ENCODE data around the gene TCP1. TPM values are rescaled to one million over a fixed set of nuclear protein-coding genes. Genes with fewer than 3 reads are reported as not detected.
A peak's percentile ranks its signal among the peaks of the same experiment; 100 is the strongest.
"Not testable (repeated sequence)": the region's sequence is repeated elsewhere in the genome, so short reads cannot be mapped to it uniquely, and the experiment has no call there.

TCP1 gene
- polyA plus RNA-seq (ENCODE audit: insufficient read length in 4 of 4): 100 to 1,000 TPM; 241 to 293 (median 273) TPM

- DNase-seq (ENCODE audit: low read depth in 4 of 4, low spot score in 3 of 4): peak; percentile 99 to 100 (median 99)
These were observed at the start of gene TCP1 for GRCh38 chr6:159789377-159790148. TCP1 (minus strand) TSS chr6:159789602; CDS start chr6:159789468, 134 bp downstream.

DNA sequence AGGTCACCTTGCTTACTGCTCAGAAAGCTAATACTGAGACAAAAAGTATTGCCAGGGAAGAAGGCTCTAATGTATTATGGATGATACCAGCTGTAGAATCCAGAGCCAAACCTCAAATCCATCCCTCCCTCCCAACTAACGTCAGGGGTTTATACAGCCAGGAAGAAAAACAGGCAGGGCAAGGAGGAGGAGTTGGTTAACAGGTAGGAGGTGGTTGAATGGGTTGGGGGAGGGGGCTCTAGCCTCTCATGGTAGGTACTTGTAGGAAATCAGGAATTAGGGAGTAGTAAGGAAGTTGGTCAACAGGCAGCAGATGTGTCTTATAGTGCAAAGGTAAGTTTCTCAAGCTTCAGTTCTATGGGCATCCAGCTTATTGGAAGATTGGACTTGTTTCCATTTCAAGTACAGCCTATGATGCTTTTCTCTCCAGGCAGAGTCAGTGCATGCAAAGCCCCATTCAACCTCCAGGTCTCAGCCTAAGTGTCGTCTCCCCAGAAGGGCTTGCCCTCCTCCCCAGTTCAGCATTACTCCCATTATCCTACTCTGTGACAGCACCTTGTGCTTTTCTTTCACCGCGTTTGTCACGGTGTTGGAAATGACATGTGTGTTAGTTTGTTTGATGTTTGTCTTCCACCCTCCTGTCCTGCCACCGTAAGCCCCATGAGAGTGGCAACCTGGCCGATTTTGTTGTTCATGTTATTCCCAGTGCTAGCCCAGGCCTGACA lies 48.8 kb upstream of the TCP1 start:
- no peak for DNase-seq (ENCODE audit: low read depth in 4 of 4, low spot score in 3 of 4)

DNA sequence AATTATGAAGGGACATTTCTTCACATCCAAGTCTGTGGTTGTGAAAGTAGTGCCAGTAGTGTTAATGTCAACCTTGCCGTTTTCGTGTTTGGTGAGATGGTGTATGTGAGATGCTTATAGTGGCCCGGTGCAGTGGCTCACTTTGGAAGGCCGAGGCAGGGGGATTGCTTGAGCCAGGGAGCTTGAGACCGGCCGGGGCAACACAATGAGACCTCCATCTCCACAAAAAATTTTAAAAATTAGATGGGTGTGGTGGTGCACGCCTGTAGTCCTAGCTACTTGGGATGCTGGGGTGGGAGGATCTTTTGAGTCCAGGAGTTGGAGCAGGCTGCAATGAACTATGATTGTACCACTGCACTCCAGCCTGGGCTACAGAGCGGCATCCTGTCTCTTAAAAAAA lies 48.1 kb upstream of the TCP1 start:
- no peak for DNase-seq (ENCODE audit: low read depth in 4 of 4, low spot score in 3 of 4)

- no peak for DNase-seq (ENCODE audit: low read depth in 4 of 4, low spot score in 3 of 4)
These were observed 47.5 kb upstream of the TCP1 start for GRCh38 chr6:159836718-159837490.

GRCh38 chr6:159833997-159834603 lies 44.7 kb upstream of the TCP1 start:
- no peak for DNase-seq (ENCODE audit: low read depth in 4 of 4, low spot score in 3 of 4)

DNA sequence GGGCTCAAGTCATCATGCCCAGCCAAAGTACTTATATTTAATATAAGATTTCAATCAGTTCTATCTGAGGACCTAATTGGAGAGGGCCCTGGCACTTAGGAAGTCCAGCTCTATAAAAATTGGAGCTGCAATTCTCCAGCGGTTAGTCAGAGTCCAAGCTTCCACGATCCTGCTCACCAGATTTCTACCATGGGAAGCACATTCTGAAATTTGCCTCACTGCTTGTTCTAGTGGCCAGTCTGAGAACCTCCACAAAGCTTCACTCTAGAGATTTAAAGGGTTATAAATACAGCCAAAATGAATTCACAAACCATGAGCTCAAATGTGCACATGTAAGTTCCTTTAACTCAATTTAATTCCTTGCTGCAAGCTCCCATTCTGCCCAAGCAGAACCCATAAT lies 44.2 kb upstream of the TCP1 start:
- DNase-seq (ENCODE audit: low read depth in 4 of 4, low spot score in 3 of 4): no peak

DNA sequence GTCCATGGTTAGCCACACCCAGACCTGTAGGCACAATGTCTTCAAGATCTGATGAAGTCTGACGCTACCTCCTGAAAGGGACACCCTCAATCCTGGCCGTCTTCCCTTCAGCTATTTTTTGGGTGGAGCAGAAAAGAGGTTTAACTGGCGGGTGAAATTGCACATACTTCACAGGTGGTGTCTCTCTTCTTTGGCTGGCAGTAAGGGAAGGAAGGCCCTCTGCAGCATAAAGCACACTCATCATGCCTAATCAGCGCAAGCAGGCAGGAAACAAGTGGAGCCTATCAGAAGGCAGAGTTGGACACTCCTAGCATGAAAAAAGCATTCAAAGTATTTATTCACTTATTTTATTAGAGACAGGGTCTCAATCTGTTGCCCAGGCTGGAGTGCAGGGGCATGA lies 43.5 kb upstream of the TCP1 start:
- DNase-seq (ENCODE audit: low read depth in 4 of 4, low spot score in 3 of 4): no peak

GRCh38 chr6:159831373-159831679 lies 41.9 kb upstream of the TCP1 start:
- no peak for DNase-seq (ENCODE audit: low read depth in 4 of 4, low spot score in 3 of 4)

DNA sequence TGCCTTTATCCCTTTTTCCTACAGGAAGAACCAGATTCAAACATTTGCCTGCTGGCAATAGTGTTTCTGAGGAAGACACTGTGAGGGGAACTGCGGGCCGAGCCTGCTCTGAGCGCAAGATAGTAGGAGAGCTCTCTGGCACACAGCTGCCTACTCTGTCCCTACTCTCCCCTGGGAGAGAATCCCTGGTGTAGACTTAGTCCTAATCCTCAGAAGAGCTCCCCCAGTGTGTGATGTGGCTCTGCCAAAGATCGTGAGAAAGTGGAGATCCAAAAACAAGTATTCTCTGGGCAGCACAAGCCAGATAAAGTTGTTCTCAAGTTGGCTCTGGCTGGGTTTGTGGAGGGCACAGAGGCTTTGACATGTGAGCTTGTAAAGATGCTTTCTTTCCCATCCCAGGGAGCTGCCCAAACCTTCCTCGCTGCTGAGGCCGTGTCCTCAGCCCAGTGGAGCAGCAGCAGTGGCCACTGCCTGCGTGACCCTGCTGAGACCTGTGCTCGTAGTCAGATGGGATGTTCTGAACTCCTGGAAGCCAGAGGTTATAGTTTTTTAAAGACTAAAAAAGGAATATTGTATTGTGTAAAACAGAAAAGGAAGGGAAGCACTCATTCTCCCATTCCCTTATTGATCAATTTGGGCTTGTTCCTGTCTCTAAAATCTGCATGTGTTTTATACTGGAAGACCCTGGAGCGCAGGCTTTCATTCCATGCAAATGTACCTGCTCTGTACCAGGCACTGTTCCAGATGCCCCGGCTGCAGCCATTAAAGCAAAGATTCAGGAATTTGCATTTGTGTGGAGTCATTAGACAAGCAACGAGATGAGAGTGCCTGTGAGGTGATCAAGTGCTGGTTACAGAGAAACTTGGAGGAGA lies 41.3 kb upstream of the TCP1 start:
- DNase-seq (ENCODE audit: low read depth in 4 of 4, low spot score in 3 of 4): no peak

- no peak for DNase-seq (ENCODE audit: low read depth in 4 of 4, low spot score in 3 of 4)
These were observed 40.1 kb upstream of the TCP1 start for GRCh38 chr6:159829526-159829925.

GRCh38 chr6:159828074-159828473 lies 38.7 kb upstream of the TCP1 start:
- DNase-seq (ENCODE audit: low read depth in 4 of 4, low spot score in 3 of 4): no peak

GRCh38 chr6:159826968-159827647 lies 37.7 kb upstream of the TCP1 start:
- no peak for DNase-seq (ENCODE audit: low read depth in 4 of 4, low spot score in 3 of 4)

GRCh38 chr6:159826004-159826403 lies 36.6 kb upstream of the TCP1 start:
- no peak for DNase-seq (ENCODE audit: low read depth in 4 of 4, low spot score in 3 of 4)

GRCh38 chr6:159824690-159825089 lies 35.3 kb upstream of the TCP1 start:
- DNase-seq (ENCODE audit: low read depth in 4 of 4, low spot score in 3 of 4): not testable (repeated sequence)

DNA sequence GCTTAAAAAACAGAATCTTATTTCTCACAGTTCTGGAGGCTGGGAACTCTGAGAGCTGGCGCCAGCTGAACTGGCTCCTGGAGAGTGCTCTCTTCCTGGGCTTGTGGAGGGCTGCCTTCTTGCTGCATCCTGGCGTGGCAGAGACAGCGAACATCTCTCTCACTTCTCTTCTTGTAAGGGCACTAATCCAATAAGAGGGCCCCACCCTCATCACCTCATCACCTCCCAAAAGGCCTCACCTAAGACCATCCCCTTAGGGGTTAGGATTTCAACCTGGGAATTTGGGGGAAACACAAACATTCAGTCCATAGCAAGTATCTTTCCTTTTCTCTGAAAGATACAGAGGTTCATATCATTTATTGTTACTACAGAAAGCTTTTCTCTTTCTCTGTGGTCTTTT lies 34.6 kb upstream of the TCP1 start:
- no peak for DNase-seq (ENCODE audit: low read depth in 4 of 4, low spot score in 3 of 4)

DNA sequence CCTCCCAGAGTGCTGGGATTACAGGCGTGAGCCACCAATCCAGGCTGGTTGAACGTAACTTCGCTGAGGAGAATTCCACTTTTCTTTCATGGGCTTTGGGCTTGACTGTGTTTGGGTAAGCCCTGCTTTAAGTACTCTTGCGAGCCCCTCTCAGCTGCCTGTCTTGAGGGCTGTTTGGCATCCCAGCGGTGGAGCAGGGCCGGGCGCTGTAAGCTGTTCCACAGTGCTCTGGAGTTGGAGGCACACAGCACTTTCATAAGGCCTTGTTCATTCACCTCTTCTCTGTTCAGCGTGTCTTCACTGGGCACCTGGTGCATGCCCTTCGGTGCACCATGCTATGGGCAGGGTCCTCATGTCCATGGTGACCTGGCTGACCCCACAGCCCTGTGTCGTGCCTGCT lies 32.3 kb upstream of the TCP1 start:
- DNase-seq (ENCODE audit: low read depth in 4 of 4, low spot score in 3 of 4): no peak

- no peak for DNase-seq (ENCODE audit: low read depth in 4 of 4, low spot score in 3 of 4)
These were observed 31.7 kb upstream of the TCP1 start for GRCh38 chr6:159821122-159821521.

DNA sequence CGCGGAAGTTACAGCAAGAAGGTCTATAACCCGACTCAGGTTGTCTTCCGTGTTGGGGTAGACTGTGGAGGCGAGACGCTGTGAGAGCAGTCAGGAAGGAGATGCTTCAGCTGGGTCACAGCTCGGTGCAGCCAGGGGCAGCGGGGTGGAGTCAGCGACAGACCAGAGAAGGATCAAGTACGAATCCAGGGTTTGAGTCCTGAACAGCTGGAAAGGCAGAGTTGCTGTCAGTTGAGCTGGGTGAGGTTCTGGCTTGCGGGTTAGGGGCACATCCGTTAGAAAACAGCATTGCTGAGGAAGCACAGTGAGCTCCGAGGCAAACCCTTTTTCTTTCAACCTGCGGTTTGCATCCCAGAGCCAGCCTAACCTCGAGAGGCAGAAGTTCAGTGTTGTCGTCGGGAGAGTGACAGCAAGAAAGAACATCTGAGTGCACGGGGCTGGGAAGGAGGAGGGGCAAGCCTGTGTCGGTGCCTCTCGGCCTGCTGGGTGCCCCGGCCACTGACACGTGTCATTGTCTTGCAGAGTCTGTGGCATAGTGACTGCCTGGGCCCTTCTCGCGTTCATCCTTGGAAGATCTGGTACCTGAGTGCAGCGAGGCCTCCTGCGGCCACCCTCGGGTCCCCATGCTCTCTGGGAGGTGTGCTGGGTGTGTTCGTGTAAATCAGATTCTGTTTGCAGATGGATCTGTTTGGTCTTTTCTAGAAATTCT lies 30.7 kb upstream of the TCP1 start:
- no peak for DNase-seq (ENCODE audit: low read depth in 4 of 4, low spot score in 3 of 4)

- no peak for DNase-seq (ENCODE audit: low read depth in 4 of 4, low spot score in 3 of 4)
These were observed 29.7 kb upstream of the TCP1 start for GRCh38 chr6:159819098-159819497.
